GM19452 (cell line): Measurements from ENCODE around the gene SCUBE1.
"Not testable (repeated sequence)": the region's sequence is repeated elsewhere in the genome, so short reads cannot be mapped to it uniquely, and the experiment has no call there.

Experiments
- ATAC-seq: cut with Tn5 transposase; IDR thresholded peaks from one replicate; pipeline ENCODE4 v1.9.1; 2021; ENCODE audit not compliant: unreplicated experiment

The SCUBE1 gene

DNA sequence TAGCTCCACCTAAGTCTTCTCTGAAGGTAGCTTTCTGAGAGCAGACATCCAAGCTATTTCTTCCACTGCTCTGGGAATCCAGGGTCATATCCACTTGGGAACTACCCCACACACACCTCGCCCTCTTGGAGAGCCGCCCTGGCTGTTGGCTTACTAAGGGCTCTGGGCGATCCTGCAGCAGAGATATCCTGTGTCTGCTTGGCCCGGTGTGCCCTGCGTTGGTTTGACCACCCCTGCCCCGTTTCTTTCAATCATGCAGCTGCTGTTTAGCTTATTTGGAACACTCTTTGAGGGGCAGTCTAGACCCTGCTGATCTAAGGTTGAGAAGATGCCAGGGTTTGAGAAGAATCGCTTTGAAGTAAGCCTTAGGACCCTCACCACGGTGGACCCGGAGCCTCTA lies 17.4 kb upstream of the SCUBE1 start:
- no peak for ATAC-seq

DNA sequence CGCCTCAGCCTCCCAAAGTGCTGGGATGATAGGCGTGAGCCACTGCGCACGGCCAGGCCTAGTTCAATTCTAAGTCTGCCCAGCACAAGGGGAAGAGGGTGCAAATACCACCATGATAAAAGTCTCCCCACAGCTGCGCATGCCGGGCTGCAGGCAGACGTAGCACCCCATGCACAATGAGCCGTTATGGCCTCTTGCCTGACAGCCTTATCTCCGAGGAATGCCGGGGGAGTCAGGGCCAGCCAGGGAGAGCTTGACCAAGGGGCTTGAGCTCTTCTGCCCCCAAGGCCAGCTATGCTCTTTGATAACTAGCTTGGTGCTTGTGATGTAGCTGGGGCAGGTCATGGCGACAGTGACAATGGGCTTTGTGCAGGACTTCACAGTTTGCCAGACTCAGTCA lies 13.7 kb upstream of the SCUBE1 start:
- ATAC-seq: no peak

DNA sequence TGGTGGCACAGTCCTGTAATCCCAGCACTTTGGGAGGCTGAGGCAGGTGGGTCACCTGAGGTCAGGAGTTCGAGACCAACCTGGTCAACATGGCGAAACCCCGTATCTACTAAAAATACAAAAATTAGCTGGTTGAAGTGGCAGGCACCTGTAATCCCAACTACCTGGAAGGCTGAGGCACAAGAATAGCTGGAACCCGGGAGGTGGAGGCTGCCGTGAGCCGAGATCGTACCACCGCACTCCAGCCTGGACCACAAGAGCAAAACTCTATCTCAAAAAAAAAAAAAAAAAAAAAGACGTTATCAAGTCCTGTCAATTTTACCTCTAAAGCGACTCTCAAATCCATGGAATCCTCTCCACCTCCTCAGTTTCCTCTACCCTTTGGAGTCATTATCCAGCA lies 12.5 kb upstream of the SCUBE1 start:
- not testable (repeated sequence) for ATAC-seq

DNA sequence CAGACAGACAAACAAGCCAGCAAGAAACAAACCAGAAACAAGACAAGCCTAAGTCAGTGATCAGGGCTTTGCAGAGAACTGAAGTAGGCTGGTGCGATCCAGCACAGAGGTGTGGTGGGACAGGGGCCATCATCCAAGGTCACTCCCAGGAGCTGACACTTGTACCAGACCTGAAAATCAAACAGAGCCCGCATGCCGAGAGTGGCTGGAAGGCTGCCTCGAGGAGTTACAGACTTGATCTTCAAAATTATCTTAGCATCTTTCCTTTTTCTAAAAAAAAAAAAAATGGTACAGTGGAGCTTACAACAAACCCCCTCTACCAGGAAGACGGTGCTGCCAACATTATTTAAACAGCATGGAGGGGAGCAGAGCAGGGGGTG lies 8.8 kb upstream of the SCUBE1 start:
- no peak for ATAC-seq

GRCh38 chr22:43349636-43350035 lies 6.5 kb upstream of the SCUBE1 start:
- no peak for ATAC-seq

DNA sequence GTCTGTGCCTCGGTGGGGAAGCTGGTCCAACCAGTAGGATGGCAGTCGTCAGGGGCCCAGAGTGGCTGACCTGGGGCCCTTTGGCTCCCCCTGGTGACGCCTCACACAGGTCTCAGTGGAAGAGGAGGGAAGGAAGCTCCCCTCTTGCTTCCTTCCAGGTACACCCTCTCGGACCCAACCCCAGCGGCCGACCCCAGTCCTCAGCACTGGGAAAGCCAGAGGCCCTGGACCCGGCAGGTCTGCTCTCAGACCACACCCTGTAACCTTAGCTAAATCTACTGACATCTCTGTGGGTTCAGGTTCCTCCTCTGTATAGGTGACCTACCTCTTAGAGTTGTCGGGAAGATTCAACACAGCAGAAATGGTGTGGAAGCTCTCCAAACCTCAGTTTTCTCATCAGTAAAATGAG lies 3.4 kb upstream of the SCUBE1 start:
- ATAC-seq: no peak

- no peak for ATAC-seq
Observed at GRCh38 chr22:43345761-43346301, 2.7 kb upstream of the SCUBE1 start.

- ATAC-seq: no peak
Observed at GRCh38 chr22:43345356-43345755, 2.2 kb upstream of the SCUBE1 start.

- no peak for ATAC-seq
Observed at GRCh38 chr22:43344520-43344787, 1.3 kb upstream of the SCUBE1 start.

- ATAC-seq: no peak
Observed at GRCh38 chr22:43343670-43344519, 723 bp upstream of the SCUBE1 start.

- no peak for ATAC-seq
Observed at GRCh38 chr22:43342347-43343261, 568 bp downstream of the SCUBE1 start.

DNA sequence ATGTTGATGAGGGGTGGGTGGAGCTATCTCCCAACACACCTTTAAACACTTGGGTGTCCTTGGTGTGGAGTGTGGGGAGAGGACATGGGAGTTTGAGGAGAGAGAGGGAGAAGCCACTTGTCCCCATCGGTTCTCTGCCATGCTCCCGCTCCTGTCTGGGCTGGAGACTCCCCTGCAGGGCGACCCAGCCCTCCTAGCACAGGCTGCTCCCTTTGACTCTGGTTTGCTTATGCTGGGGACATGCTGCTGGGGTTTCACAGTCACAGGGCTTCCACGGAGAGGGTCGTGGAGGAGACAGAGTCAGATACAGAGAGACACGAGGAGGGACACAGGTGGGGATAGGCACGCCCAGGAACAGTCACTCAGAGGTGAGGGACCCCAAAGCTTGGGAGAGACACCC lies 1.6 kb downstream of the SCUBE1 start:
- ATAC-seq: no peak

- no peak for ATAC-seq
Observed at GRCh38 chr22:43338766-43339345, 4.3 kb downstream of the SCUBE1 start.

DNA sequence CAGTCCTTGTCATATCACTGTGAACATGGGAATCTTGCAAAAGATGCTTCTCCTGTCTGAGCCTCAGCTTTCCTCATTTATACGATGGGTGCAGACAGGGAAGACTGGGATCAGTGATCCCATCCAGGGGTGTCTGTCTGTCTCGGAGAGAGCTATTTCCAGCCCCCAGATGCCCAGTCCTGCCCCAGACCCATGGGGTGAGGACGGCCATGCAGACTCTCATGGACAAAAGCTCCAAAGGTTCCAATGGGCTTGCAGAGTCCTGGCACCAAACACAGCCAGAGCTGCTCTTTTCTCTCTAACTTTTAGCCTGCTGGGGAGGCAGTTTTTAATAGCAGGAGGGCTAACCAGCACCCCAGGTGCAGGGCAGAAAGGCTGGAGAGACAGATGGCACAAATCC lies 5.2 kb downstream of the SCUBE1 start:
- ATAC-seq: no peak

GRCh38 chr22:43337385-43337784 lies 5.8 kb downstream of the SCUBE1 start:
- ATAC-seq: no peak

DNA sequence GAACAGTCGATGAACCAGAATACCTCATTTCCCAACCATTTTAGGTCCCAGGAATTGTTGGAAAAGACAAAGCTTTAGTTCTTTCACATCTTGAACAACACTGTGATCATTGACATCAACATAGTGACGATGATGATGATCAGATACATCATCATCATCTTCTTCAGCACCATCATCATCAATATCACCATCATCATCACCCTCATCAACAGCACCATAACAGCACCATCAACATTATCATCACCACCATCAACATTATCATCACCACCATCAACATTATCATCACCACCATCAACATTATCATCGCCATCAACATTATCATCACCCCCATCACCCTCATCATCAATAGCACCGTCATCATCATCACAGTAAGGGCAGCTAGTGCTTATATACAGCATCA lies 8.8 kb downstream of the SCUBE1 start:
- ATAC-seq: no peak

DNA sequence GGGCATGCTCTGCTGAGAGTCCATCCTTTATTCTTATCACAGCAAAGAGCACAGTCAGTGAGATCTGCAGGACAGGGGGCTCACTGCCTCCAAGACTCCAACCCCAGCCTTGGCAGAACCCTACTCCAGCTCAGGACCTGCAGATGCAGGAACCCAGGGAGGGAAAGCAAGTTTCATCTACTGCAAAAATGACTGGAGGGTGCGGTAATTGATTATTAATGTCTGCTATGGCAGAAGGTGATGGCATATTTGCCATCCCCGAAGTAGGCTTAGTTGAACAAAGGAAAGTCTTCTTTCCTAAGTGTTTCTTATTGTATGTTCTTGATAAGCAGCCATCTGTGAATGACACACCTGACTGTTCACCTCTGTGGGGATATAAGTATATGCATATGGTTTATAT lies 9.2 kb downstream of the SCUBE1 start:
- no peak for ATAC-seq

DNA sequence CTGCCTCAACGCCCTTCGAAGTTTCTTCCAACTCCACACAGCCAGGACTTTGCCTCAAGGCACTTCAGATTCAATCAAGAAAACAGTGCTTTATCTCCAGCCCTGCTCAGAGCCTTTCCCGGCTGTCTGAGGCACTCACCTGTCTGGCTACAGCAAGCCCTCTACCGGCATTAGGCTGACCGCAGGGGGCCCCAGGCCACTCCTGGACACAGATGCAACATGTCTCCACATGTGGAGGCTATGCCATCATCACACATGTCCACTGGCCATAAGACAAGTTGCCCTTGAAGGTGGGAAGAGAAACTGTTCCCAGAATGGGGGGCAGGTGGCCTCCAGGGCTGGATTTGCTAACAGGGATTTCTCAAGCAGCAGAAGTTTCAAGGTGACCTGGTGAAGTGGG lies 10.0 kb downstream of the SCUBE1 start:
- ATAC-seq: no peak

- no peak for ATAC-seq
Observed at GRCh38 chr22:43331698-43332097, 11.5 kb downstream of the SCUBE1 start.

DNA sequence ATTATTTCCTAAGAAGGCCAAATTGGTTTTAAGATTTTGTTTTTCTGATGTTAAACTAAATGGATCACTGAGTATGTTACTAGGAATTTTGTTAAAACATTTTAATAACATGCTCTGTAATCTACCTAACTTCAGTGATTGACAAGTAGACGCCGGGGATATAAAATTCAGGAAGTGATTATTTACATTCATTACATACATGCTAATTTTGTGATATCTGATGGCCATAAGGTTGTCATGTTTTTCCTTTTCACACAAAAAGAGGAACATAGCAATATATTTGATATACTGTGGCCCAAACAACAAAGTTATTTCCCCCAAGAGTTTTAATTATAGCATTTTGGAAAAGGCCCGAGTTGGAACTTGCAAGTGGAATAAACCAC lies 12.1 kb downstream of the SCUBE1 start:
- ATAC-seq: no peak

- ATAC-seq: no peak
Observed at GRCh38 chr22:43330178-43331068, 12.7 kb downstream of the SCUBE1 start.
